ENCODE results near the gene HCN3. TPM values are rescaled to one million over a fixed set of nuclear protein-coding genes. Genes with fewer than 3 reads are reported as not detected.
A peak's percentile ranks its signal among the peaks of the same experiment; 100 is the strongest.

HCN3 gene
- total RNA-seq, 1 experiment from 2014 or later, result 5.9 TPM

DNA sequence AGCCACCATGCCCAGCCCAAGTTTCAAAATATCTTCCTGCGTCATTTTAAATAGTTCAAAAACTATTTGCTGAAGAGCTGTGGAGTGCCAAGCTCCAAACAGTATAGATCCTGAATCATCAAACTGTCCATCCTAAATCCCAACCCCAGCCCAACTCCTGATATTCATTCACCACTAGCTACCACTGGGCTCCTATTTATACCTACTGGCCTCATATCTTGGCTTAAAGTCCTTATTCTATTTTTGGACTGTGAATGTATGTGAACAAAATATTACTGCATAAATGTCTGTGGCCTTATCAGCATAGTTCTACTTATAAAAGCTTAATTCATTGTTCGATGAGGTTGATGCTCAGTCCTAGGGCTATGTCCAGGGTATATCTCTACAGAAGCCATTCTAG, 9.9 kb upstream of the HCN3 start:
- DNase-seq, result no peak
- Histone ChIP-seq H3K9me3 (ENCODE audit: low read length) (no peaks in the 10 kb centered on the region), H3K9me2 (replicated peaks; ENCODE audit: insufficient read depth, low read length) (no peaks in the 10 kb centered on the region), H3K36me3 (ENCODE audit: insufficient read depth, low read length) (peaks cover 61% of the 10 kb centered on the region), H3K4me2 (ENCODE audit: low read depth, low read length, poor library complexity, severe bottlenecking) (no peak overlapping the region), H3K4me3 (ENCODE audit: low read length) (no peak overlapping the region), H3K79me2 (ENCODE audit: low read length) (peaks cover 18% of the 10 kb centered on the region), H3K27ac (ENCODE audit: low read length) (no peak overlapping the region), H4K20me1 (ENCODE audit: insufficient read depth, low read depth, low read length) (peaks cover 6% of the 10 kb centered on the region; the same call in 1 of the 2 replicates), H3K4me1 (ENCODE audit: low read length) (peaks cover 16% of the 10 kb centered on the region), H2AFZ (ENCODE audit: low read length) (no peak overlapping the region), H3K9ac (ENCODE audit: low read length) (no peak overlapping the region), H3K27me3 (ENCODE audit: low read length) (no peaks in the 10 kb centered on the region)

DNA sequence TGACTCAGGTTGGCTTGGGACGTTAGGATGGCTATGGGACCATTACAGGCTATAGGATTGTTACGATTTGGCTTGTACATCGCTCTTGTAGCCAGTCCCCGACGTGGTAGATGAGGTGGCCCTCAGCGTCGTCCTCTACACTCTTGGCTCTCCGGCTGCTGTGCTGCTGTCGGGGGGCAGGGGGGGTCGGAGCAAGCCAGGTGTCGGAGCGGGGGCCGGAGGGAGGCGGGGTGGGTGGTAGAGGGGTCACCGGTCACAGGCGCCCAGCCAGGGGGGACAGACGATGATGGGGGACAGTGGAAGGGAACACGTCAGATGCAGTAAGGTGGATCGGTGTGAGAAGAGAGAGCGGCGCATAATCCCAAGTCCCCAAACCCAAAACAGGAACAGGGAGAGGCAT, 8.6 kb upstream of the HCN3 start:
- no peaks in the 10 kb centered on the region for H3K9me2 ChIP-seq (replicated peaks; ENCODE audit: insufficient read depth, low read length)
- no peak overlapping the region for H2AFZ ChIP-seq (ENCODE audit: low read length)
- H3K27me3 ChIP-seq (ENCODE audit: low read length), result no peaks in the 10 kb centered on the region
- no peak overlapping the region for H3K27ac ChIP-seq (ENCODE audit: low read length)
- peaks cover 8% of the 10 kb centered on the region; the same call in 1 of the 2 replicates for H4K20me1 ChIP-seq (ENCODE audit: insufficient read depth, low read depth, low read length)
- no peak overlapping the region for H3K9ac ChIP-seq (ENCODE audit: low read length)
- no peak overlapping the region for H3K4me3 ChIP-seq (ENCODE audit: low read length)
- H3K4me1 ChIP-seq (ENCODE audit: low read length), result peaks cover 13% of the 10 kb centered on the region
- H3K4me2 ChIP-seq (ENCODE audit: low read depth, low read length, poor library complexity, severe bottlenecking), result no peak overlapping the region
- H3K36me3 ChIP-seq (ENCODE audit: insufficient read depth, low read length), result peaks cover 56% of the 10 kb centered on the region
- no peaks in the 10 kb centered on the region for H3K9me3 ChIP-seq (ENCODE audit: low read length)
- peaks cover 30% of the 10 kb centered on the region for H3K79me2 ChIP-seq (ENCODE audit: low read length)
- no peak for DNase-seq

DNA sequence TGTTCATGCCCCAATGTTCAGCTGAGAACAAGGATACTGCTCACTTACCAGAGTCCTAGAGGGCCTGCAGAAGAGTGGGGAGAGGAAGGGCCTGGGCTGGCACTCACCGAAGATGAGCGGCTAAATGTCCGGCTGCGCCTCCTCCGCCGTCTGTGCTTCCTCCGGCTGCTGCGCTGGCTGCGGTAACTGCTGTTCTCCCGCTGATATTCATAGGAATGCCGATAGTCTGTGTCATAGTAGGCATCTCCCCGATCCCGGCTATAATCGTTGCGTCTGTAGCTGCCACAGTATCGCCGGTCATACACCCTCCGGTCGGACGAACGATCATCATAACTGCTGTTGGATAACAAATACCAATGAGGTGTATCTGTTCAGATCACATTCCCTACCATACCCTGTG, 7.9 kb upstream of the HCN3 start:
- no peak overlapping the region for H3K4me3 ChIP-seq (ENCODE audit: low read length)
- DNase-seq, result no peak
- peaks cover 49% of the 10 kb centered on the region for H3K36me3 ChIP-seq (ENCODE audit: insufficient read depth, low read length)
- H3K9ac ChIP-seq (ENCODE audit: low read length), result no peak overlapping the region
- H3K4me2 ChIP-seq (ENCODE audit: low read depth, low read length, poor library complexity, severe bottlenecking), result no peak overlapping the region
- H4K20me1 ChIP-seq (ENCODE audit: insufficient read depth, low read depth, low read length), result peaks cover 8% of the 10 kb centered on the region; the same call in 1 of the 2 replicates
- no peak overlapping the region for H2AFZ ChIP-seq (ENCODE audit: low read length)
- no peaks in the 10 kb centered on the region for H3K9me2 ChIP-seq (replicated peaks; ENCODE audit: insufficient read depth, low read length)
- H3K27me3 ChIP-seq (ENCODE audit: low read length), result no peaks in the 10 kb centered on the region
- H3K9me3 ChIP-seq (ENCODE audit: low read length), result no peaks in the 10 kb centered on the region
- H3K4me1 ChIP-seq (ENCODE audit: low read length), result peaks cover 17% of the 10 kb centered on the region
- H3K27ac ChIP-seq (ENCODE audit: low read length), result no peak overlapping the region
- peaks cover 32% of the 10 kb centered on the region for H3K79me2 ChIP-seq (ENCODE audit: low read length)

DNA sequence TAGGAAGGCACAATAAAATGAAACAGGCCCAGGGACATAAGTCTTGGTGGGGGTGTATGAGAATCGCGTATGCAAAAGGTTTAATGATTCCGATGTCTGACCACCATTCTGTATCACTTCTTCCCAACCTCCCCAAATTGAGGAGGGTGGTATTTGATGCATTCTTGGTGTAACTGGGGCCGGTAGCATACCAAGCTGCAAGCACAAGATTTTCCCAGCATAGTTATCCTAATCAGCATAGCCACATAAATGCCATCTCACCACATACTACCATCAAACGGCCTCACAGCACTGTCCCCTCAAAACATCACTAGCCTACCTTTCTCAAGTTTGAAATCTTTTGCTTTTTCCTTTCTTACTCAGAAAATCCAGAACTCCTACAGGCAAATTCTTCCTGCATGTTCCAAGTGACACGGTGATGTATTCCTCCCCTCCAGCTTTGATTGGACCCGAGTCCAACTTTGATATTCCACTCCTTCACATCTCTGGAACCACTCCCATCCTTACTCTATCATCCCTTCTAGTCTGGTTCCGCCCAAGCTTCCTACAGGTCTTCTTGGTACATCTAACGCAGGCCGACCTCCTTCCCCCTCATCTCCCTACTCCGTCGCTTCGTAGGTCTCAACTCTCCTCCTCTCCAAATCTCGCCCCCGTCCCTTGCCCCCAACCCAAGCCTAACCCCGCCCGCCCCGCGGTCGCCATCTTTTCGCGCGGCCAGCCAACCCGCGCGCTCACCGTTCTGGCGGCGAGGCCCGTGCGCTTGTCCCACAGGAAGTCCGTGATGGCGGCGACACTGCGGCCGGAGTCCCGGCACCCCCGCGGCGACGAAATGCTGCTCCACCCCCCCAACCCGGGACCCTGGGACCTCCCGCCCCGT, 4.6 kb upstream of the HCN3 start:
- Histone ChIP-seq H3K27ac (ENCODE audit: low read length) (peak overlapping the region; percentile 78), H3K9me2 (replicated peaks; ENCODE audit: insufficient read depth, low read length) (no peaks in the 10 kb centered on the region), H3K4me1 (ENCODE audit: low read length) (peaks cover 21% of the 10 kb centered on the region), H3K4me2 (ENCODE audit: low read depth, low read length, poor library complexity, severe bottlenecking) (peak overlapping the region; percentile 77), H3K9ac (ENCODE audit: low read length) (peak overlapping the region; percentile 76), H3K27me3 (ENCODE audit: low read length) (no peaks in the 10 kb centered on the region), H3K9me3 (ENCODE audit: low read length) (no peaks in the 10 kb centered on the region), H3K4me3 (ENCODE audit: low read length) (peak overlapping the region; percentile 72), H3K36me3 (ENCODE audit: insufficient read depth, low read length) (peaks cover 29% of the 10 kb centered on the region), H4K20me1 (ENCODE audit: insufficient read depth, low read depth, low read length) (peaks cover 8% of the 10 kb centered on the region; the same call in 1 of the 2 replicates), H3K79me2 (ENCODE audit: low read length) (peaks cover 32% of the 10 kb centered on the region), H2AFZ (ENCODE audit: low read length) (no peak overlapping the region)
- peak; percentile 82 for DNase-seq

DNA sequence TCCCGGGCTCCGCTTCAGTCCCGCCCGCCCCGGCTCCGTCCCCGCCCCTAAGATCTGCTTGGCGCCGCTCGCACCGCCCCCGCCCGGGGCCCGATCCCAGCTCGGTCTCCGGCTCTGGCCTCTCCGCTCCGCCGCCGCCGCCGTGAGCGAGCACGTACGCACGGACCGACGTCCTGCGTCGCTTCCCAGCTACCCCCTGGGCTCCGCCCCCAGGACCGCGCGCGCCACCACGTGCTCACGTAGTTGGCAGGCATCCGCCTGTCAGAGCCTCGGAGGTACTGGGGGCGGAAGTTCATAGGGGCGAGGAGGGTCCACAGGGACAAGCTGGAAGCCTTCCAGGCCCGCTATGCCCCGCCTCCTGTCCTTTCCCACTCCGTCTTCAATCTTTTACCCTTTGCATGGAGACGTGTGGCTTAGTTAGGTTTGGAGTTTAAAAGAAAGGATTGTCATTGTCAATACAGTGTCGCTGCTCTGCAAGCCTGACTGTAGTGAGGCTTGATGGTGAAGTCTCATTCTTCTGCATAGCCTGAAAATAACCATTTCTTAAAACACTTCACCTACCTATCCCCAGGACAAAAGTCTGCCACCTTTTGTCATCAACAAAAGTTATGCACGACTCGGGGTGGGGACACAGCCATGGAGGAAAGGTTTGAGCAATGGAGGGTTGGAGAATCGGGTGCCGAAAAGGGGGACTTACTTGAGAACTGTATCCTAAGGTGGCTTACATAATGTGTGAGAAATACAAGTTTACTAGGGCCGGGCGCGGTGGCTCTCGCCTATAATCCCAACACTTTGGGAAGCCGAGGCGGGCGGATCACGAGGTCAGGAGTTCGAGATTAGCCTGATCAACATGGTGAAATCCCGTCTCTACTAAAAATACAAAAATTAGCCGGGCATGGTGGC, 3.7 kb upstream of the HCN3 start, which contains the start of gene CLK2:
CLK2 (minus strand) TSS at position 162 of the 903 bp plus-strand sequence. CDS start 2,527 bp downstream, outside the sequence.
- Histone ChIP-seq H3K9me3 (ENCODE audit: low read length) (no peaks in the 10 kb centered on the region), H2AFZ (ENCODE audit: low read length) (0 out of 2 replicates have a peak within 1 kb of the TSS, but pooled peaks have one; percentile 51), H3K4me3 (ENCODE audit: low read length) (peak within 1 kb of the TSS; percentile 72), H3K4me1 (ENCODE audit: low read length) (peaks cover 29% of the 10 kb centered on the region), H4K20me1 (ENCODE audit: insufficient read depth, low read depth, low read length) (peaks cover 8% of the 10 kb centered on the region; the same call in 1 of the 2 replicates), H3K9me2 (replicated peaks; ENCODE audit: insufficient read depth, low read length) (no peaks in the 10 kb centered on the region), H3K27me3 (ENCODE audit: low read length) (no peaks in the 10 kb centered on the region), H3K27ac (ENCODE audit: low read length) (peak within 1 kb of the TSS; percentile 78), H3K9ac (ENCODE audit: low read length) (peak within 1 kb of the TSS; percentile 76), H3K79me2 (ENCODE audit: low read length) (peaks cover 32% of the 10 kb centered on the region), H3K36me3 (ENCODE audit: insufficient read depth, low read length) (peaks cover 21% of the 10 kb centered on the region), H3K4me2 (ENCODE audit: low read depth, low read length, poor library complexity, severe bottlenecking) (peak within 1 kb of the TSS; percentile 77)
- peak; percentile 99 for DNase-seq

DNA sequence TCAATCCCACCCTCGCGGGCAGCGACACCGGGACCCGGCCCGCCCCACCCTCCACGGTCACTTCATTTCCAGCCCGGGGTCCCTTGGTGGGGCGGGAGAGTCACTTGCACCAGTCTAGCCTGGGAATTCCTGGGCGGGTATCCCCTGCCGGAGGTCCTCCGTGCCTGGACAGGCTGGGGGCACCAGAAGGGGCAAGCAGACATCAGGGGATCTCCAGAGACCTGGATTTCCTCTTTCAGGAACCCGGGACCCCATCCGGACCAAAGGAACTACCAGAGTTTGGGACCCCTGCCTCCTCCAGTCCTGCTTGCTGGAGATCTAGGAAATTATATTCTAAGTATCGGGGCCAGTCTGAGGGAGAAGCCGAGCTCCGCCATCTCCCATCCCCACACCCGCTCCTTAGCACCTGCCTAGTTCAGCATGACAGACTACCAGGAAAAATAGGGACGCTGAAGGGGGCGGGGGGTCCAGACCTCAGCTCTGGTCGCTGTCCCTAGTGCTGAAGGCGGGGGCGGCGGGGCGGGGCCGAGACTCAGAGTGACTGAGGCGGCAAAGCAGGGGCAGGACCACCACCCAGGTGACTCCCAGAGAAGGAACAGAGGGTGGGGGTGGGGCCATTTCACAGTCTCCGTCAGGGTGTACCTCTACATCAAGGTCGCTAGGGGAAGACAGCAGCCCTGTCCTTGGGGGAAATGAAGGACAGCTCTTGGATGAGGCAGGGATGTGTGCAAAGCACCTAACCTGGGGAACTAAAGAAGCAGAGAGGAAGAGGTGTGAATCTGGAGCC, 832 bp downstream of the HCN3 start:
- Histone ChIP-seq H3K4me1 (ENCODE audit: low read length) (peaks cover 29% of the 10 kb centered on the region), H3K36me3 (ENCODE audit: insufficient read depth, low read length) (no peaks in the 10 kb centered on the region), H3K9me3 (ENCODE audit: low read length) (no peaks in the 10 kb centered on the region), H3K27ac (ENCODE audit: low read length) (no peak overlapping the region), H3K4me3 (ENCODE audit: low read length) (peak overlapping the region; percentile 76), H3K79me2 (ENCODE audit: low read length) (peaks cover 7% of the 10 kb centered on the region), H3K9ac (ENCODE audit: low read length) (peak overlapping the region; percentile 76), H3K4me2 (ENCODE audit: low read depth, low read length, poor library complexity, severe bottlenecking) (peak overlapping the region; percentile 91), H2AFZ (ENCODE audit: low read length) (0 out of 2 replicates have a peak overlapping the region, but pooled peaks have one; percentile 72), H3K9me2 (replicated peaks; ENCODE audit: insufficient read depth, low read length) (no peaks in the 10 kb centered on the region), H3K27me3 (ENCODE audit: low read length) (no peaks in the 10 kb centered on the region), H4K20me1 (ENCODE audit: insufficient read depth, low read depth, low read length) (no peaks in the 10 kb centered on the region)
- DNase-seq, result peak; percentile 83

DNA sequence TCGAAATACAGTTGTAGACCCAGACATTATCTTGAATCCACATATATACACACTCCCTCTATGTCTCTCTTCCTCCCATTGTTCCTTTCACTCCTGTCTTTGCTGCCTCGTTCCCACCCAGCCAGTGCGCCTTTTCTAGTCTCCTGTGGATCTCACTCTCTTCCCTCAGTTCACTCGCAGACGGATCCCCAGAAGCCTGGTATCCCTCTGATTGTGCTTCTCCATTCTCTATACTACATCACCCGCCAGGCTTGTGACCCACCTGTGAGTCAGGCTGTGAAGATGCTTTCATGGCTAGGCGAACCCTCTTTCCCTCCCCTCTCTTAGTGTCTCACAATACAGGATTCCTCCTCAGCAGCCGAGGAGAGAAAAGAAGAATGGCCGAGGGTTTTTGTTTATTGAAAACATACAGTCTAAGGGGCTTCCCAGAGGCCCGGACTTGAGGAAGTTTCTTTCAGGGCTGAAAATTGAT, 1.5 kb downstream of the HCN3 start:
- Histone ChIP-seq H2AFZ (ENCODE audit: low read length) (no peak overlapping the region), H3K4me3 (ENCODE audit: low read length) (peak overlapping the region; percentile 76; the same call in 1 of the 2 replicates), H3K27ac (ENCODE audit: low read length) (no peak overlapping the region), H3K9ac (ENCODE audit: low read length) (peak overlapping the region; percentile 76; the same call in 1 of the 2 replicates), H3K36me3 (ENCODE audit: insufficient read depth, low read length) (no peaks in the 10 kb centered on the region), H3K27me3 (ENCODE audit: low read length) (no peaks in the 10 kb centered on the region), H3K9me3 (ENCODE audit: low read length) (no peaks in the 10 kb centered on the region), H3K9me2 (replicated peaks; ENCODE audit: insufficient read depth, low read length) (no peaks in the 10 kb centered on the region), H3K79me2 (ENCODE audit: low read length) (peaks cover 2% of the 10 kb centered on the region; the same call in 1 of the 2 replicates), H3K4me1 (ENCODE audit: low read length) (peaks cover 30% of the 10 kb centered on the region), H3K4me2 (ENCODE audit: low read depth, low read length, poor library complexity, severe bottlenecking) (peak overlapping the region; percentile 91), H4K20me1 (ENCODE audit: insufficient read depth, low read depth, low read length) (no peaks in the 10 kb centered on the region)
- DNase-seq, result no peak
